CD4-positive, alpha-beta T cell (primary cell): ENCODE data around the gene CYB5B. TPM values are rescaled to one million over a fixed set of nuclear protein-coding genes. Genes with fewer than 3 reads are reported as not detected.

ENCODE experiments used
- ATAC-seq: fragments of 200-7000 bp; cut with Tn5 transposase; one replicate; pipeline ENCODE4 v1.10.0; 2022; ENCODE audit warnings: mild to moderate bottlenecking; ENCODE audit not compliant: poor library complexity
- CTCF ChIA-PET: fragments of 350-600 bp; sonication (Branson Sonifier 250); formaldehyde crosslinking; loops from one replicate; lab custom pipeline; 2021; ENCODE audit warnings: antibody characterized with exemption, inconsistent platforms; lab: Charles Lee
- POLR2A ChIA-PET: fragments of 350-600 bp; sonication (Branson Sonifier 250); formaldehyde crosslinking; loops from one replicate; lab custom pipeline; 2021; ENCODE audit warnings: antibody characterized with exemption, inconsistent platforms; lab: Charles Lee
- DNase-seq, 14 experiments: peaks; one replicate each; pipeline ENCODE4 v3.0.0-alpha.2; 2013 to 2020; ENCODE audit warnings: mixed read lengths in 2 of 14
- H3K27ac ChIP-seq, 2 donors: one replicate each; pipeline versions ENCODE4 v1.5.1 to v1.7.0; 2013; ENCODE audit warnings: low read length in 2 of 2, low read depth in 1 of 2, mild to moderate bottlenecking in 1 of 2
- H3K27me3 ChIP-seq, 2 experiments: 1 replicate in 1 of 2; 2 replicates in 1 of 2; pipeline versions ENCODE4 v1.6.1 to v1.7.0; 2013; ENCODE audit warnings: low read length in 2 of 2, control low read depth in 1 of 2, mild to moderate bottlenecking in 1 of 2, moderate library complexity in 1 of 2; ENCODE audit not compliant: insufficient read depth in 2 of 2, control insufficient read depth in 1 of 2
- H3K36me3 ChIP-seq: one replicate; pipeline ENCODE4 v1.6.1; 2013; ENCODE audit warnings: low read length, control low read depth; ENCODE audit not compliant: insufficient read depth
- H3K4me1 ChIP-seq: one replicate; pipeline ENCODE4 v1.6.1; 2013; ENCODE audit warnings: low read length, control low read depth; ENCODE audit not compliant: insufficient read depth
- H3K4me3 ChIP-seq: one replicate; pipeline ENCODE4 v1.5.1; 2013; ENCODE audit warnings: mild to moderate bottlenecking, low read length, moderate library complexity
- H3K9me3 ChIP-seq, 2 experiments: 1 replicate in 1 of 2; 2 replicates in 1 of 2; pipeline versions ENCODE4 v1.6.1 to v1.7.0; 2013; ENCODE audit warnings: low read length in 2 of 2, mild to moderate bottlenecking in 2 of 2, control low read depth in 1 of 2, moderate library complexity in 1 of 2; ENCODE audit not compliant: control insufficient read depth in 1 of 2, insufficient read depth in 1 of 2
- H3K27ac Mint-ChIP-seq: one replicate; pipeline ENCODE4 v1.8.0; 2020; ENCODE audit warnings: mixed read lengths
- H3K27me3 Mint-ChIP-seq: one replicate; pipeline ENCODE4 v1.8.0; 2021; ENCODE audit warnings: mixed read lengths
- H3K36me3 Mint-ChIP-seq: one replicate; pipeline ENCODE4 v1.8.0; 2021; ENCODE audit warnings: low read depth, mixed read lengths
- H3K4me1 Mint-ChIP-seq: one replicate; pipeline ENCODE4 v1.8.0; 2021; ENCODE audit warnings: low read depth, mixed read lengths
- H3K4me3 Mint-ChIP-seq: one replicate; pipeline ENCODE4 v1.8.0; 2020; ENCODE audit warnings: mild to moderate bottlenecking, mixed read lengths
- H3K9me3 Mint-ChIP-seq: one replicate; pipeline ENCODE4 v1.8.0; 2020; ENCODE audit warnings: mixed read lengths
- CTCF ChIP-seq: fragments of 200-600 bp; IDR thresholded peaks from one replicate; pipeline ENCODE4 v1.8.0; 2022; ENCODE audit warnings: antibody characterized with exemption, mild to moderate bottlenecking
- intact Hi-C, 2 experiments: fragments of 100-400 bp; cut with DNase I in 1 of 2; cut with micrococcal nuclease in 1 of 2; formaldehyde crosslinking; loops; one replicate each; pipeline versions ENCODE4 v1.15.1 to v1.9.0; 2023 to 2025; cut with DNase I, micrococcal nuclease
- total RNA-seq, 174 experiments: library from RNA in 2 of 174; stranded (reverse) in 2 of 174; gene quantifications; one replicate each; pipeline ENCODE4 v1.2.3 and lab custom pipeline; 2021 to 2026

Gene CYB5B
- total RNA-seq, 2 experiments from 2014 or later, result 16.0 to 18.3 TPM

DNA sequence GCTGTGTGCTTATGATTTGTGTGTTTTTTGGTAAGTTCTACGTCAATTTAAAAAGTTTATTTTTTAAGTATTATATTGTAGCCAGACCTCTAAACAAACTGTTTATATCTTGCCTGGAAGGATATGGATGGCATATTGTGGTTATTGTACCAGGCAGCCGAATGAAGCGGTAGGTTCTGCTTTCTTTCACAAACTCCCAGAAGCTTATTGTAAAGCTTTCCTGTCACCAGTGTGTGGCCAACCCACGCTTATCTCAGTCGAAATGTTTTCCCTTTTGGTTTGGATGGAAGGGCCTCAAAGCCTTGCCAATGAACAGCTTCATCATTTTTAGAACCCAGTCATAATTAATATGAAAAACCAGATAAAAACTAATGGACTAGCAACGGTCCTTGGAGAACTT, 53.1 kb downstream of the CYB5B start:
- no peaks in the 10 kb centered on the region for H3K9me3 ChIP-seq
- Mint-ChIP-seq H3K27me3 (no peaks in the 10 kb centered on the region), H3K27ac (no peak overlapping the region), H3K36me3 (no peaks in the 10 kb centered on the region), H3K4me1 (no peaks in the 10 kb centered on the region), H3K4me3 (no peak overlapping the region), H3K9me3 (no peaks in the 10 kb centered on the region)
- no peak overlapping the region for H3K27ac ChIP-seq
- intact Hi-C loops, result no loop called here
- no peaks in the 10 kb centered on the region for H3K36me3 ChIP-seq
- ATAC-seq, result no peak
- TF ChIP-seq CTCF, result no peak
- ChIA-PET CTCF (interaction anchor here (0.5 kb wide), 1 partner anchor 1573 kb away, joined by 4 read pairs; no protein-coding TSS in a partner anchor), POLR2A (no interaction called here)
- no peak for DNase-seq
- H3K27me3 ChIP-seq, result no peaks in the 10 kb centered on the region
- H3K4me1 ChIP-seq, result no peaks in the 10 kb centered on the region
- H3K4me3 ChIP-seq, result no peak overlapping the region

DNA sequence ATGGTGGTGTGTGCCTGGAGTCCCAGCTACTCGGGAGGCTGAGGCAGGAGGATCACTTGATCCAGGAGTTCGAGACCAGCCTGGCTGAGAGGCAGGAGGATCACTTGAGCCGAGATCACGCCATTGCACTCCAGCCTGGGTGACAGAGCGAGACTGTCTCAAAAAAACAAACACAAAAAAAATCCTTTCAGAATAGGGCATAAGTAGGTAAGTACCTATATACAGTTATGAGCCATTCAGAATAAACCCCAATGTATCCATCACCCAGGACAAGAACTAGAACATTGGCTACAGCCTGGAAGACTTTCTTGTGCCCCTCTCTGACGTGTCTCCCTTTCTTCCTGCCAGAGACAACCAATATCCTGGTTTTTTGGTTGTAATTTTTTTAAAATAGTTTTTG, 54.3 kb downstream of the CYB5B start:
- CTCF ChIA-PET, result no interaction called here
- ATAC-seq (no peak), DNase-seq (no peak)
- Histone ChIP-seq H3K4me3 (no peak overlapping the region), H3K36me3 (no peaks in the 10 kb centered on the region), H3K27me3 (no peaks in the 10 kb centered on the region), H3K4me1 (no peaks in the 10 kb centered on the region), H3K9me3 (no peaks in the 10 kb centered on the region), H3K27ac (no peak overlapping the region)
- no peaks in the 10 kb centered on the region for H3K27me3 Mint-ChIP-seq
- intact Hi-C loops, result no loop called here
- TF ChIP-seq CTCF, result no peak
- H3K27ac Mint-ChIP-seq, result no peak overlapping the region
- no peaks in the 10 kb centered on the region for H3K4me1 Mint-ChIP-seq
- POLR2A ChIA-PET, result no interaction called here
- H3K4me3 Mint-ChIP-seq, result no peak overlapping the region
- H3K9me3 Mint-ChIP-seq, result no peaks in the 10 kb centered on the region
- no peaks in the 10 kb centered on the region for H3K36me3 Mint-ChIP-seq

DNA sequence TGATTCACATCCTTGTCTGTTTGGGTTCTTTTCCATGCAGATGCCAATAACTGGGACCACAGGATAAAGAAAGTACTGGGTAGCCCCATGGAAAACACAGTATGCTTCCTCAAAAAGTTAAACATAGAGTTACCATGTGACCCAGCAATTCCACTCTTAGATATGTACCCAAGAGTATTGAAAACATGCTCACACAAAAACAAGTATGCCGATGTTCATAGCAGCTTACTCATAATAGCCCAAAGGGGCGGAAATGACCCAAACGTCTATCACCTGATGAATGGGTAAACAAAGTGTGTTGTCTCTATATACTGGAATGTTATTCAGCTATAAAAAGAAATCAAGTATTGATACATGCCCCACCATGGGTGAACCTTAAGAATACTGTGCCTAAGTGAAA, 55.4 kb downstream of the CYB5B start:
- H3K9me3 Mint-ChIP-seq, result no peaks in the 10 kb centered on the region
- Histone ChIP-seq H3K36me3 (no peaks in the 10 kb centered on the region), H3K27ac (no peak overlapping the region), H3K9me3 (no peaks in the 10 kb centered on the region), H3K27me3 (no peaks in the 10 kb centered on the region), H3K4me3 (no peak overlapping the region), H3K4me1 (no peaks in the 10 kb centered on the region)
- H3K4me1 Mint-ChIP-seq, result no peaks in the 10 kb centered on the region
- DNase-seq (no peak), ATAC-seq (no peak)
- ChIA-PET POLR2A (no interaction called here), CTCF (no interaction called here)
- H3K27ac Mint-ChIP-seq, result no peak overlapping the region
- H3K36me3 Mint-ChIP-seq, result no peaks in the 10 kb centered on the region
- no peak overlapping the region for H3K4me3 Mint-ChIP-seq
- intact Hi-C loops, result no loop called here
- no peaks in the 10 kb centered on the region for H3K27me3 Mint-ChIP-seq
- TF ChIP-seq CTCF, result no peak
